HG02678 (cell line): ENCODE data around the gene MPRIP.
A peak's percentile ranks its signal among the peaks of the same experiment; 100 is the strongest.

Source experiments
- ATAC-seq: cut with Tn5 transposase; IDR thresholded peaks from one replicate; pipeline ENCODE4 v1.9.1; 2021; ENCODE audit warnings: mild to moderate bottlenecking, moderate library complexity; ENCODE audit not compliant: unreplicated experiment

Gene MPRIP

GRCh38 chr17:17203173-17203730, 161.0 kb downstream of the MPRIP start:
- ATAC-seq, result no peak

- ATAC-seq, result no peak
Observed at GRCh38 chr17:17204041-17204591, 161.9 kb downstream of the MPRIP start.

- no peak for ATAC-seq
Observed at GRCh38 chr17:17204635-17205231, 162.5 kb downstream of the MPRIP start.

GRCh38 chr17:17205368-17206123, 163.3 kb downstream of the MPRIP start:
- ATAC-seq, result peak; percentile 48

- peak; percentile 65 for ATAC-seq
Observed at GRCh38 chr17:17206124-17206912, 164.1 kb downstream of the MPRIP start, which contains the start of gene PLD6. Gene PLD6, minus strand, starts transcription at chr17:17206333. Its CDS starts 47 bp downstream, at chr17:17206286.

- no peak for ATAC-seq
Observed at GRCh38 chr17:17206913-17207335, 164.7 kb downstream of the MPRIP start.

- ATAC-seq, result no peak
Observed at GRCh38 chr17:17207998-17208397, 165.7 kb downstream of the MPRIP start.

- ATAC-seq, result no peak
Observed at GRCh38 chr17:17213775-17214174, 171.5 kb downstream of the MPRIP start.

GRCh38 chr17:17214646-17215436, 172.6 kb downstream of the MPRIP start:
- ATAC-seq, result no peak

GRCh38 chr17:17215575-17215974, 173.3 kb downstream of the MPRIP start:
- no peak for ATAC-seq

- ATAC-seq, result no peak
Observed at GRCh38 chr17:17216236-17216635, 174.0 kb downstream of the MPRIP start.

- ATAC-seq, result no peak
Observed at GRCh38 chr17:17216776-17217175, 174.5 kb downstream of the MPRIP start.

- no peak for ATAC-seq
Observed at GRCh38 chr17:17217995-17218394, 175.7 kb downstream of the MPRIP start.

- ATAC-seq, result no peak
Observed at GRCh38 chr17:17220529-17220928, 178.3 kb downstream of the MPRIP start.

- no peak for ATAC-seq
Observed at GRCh38 chr17:17221329-17221728, 179.1 kb downstream of the MPRIP start.

GRCh38 chr17:17223736-17224135, 181.5 kb downstream of the MPRIP start:
- no peak for ATAC-seq

- ATAC-seq, result no peak
Observed at GRCh38 chr17:17224137-17224536, 181.9 kb downstream of the MPRIP start.

GRCh38 chr17:17225901-17226300, 183.6 kb downstream of the MPRIP start:
- ATAC-seq, result no peak

- ATAC-seq, result no peak
Observed at GRCh38 chr17:17226451-17227265, 184.4 kb downstream of the MPRIP start.
